Activated T-cell treated with anti-CD3 and anti-CD28 coated beads, Interleukin-2, amount 50 U/mL, for 1 hour (primary cell): Measurements from ENCODE around the gene FGD4.

Source experiments
- DNase-seq: peaks from one replicate; pipeline ENCODE4 v3.0.0-alpha.2; 2020

FGD4 gene

DNA sequence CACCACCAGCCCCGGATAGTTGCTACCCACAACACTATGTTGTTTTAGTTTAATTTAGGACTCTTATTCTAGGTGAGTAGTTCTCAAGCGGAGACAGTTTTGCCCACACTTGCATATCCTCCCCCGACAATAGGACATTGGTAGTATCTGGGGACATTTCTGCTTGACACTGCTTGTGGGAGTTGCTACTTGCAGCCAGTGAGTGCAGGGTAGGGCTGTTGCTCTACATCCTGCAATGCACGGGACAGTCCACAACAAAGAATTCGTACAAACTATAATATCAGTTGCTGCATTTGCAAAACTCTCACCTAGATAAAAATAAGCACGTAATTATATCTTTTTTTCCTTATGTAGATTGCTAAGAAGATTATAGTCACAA lies 167.9 kb downstream of the FGD4 start:
- DNase-seq = no peak

- no peak for DNase-seq
Measured at GRCh38 chr12:32568228-32568627, 168.9 kb downstream of the FGD4 start.

- no peak for DNase-seq
Measured at GRCh38 chr12:32569259-32569658, 169.9 kb downstream of the FGD4 start.

GRCh38 chr12:32574585-32574984 lies 175.2 kb downstream of the FGD4 start:
- DNase-seq = no peak

DNA sequence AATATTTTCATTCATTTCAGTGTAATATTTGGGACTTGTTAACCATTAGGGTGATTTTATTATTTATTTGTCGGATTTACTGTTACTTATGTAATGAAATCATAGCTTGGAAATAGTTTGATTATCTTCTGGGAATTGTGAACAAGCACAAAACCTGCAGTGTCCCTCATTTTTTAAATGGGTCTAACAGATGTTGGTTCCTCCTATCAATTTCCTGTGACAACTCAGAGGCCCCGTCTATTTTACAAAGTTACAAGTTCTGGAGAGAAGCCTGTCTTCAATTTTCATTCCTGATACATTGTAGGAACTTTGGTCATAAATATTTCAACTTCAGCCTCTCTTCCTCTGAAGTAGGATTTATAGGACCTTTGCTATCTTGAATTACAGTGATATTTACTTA lies 178.0 kb downstream of the FGD4 start:
- no peak for DNase-seq

DNA sequence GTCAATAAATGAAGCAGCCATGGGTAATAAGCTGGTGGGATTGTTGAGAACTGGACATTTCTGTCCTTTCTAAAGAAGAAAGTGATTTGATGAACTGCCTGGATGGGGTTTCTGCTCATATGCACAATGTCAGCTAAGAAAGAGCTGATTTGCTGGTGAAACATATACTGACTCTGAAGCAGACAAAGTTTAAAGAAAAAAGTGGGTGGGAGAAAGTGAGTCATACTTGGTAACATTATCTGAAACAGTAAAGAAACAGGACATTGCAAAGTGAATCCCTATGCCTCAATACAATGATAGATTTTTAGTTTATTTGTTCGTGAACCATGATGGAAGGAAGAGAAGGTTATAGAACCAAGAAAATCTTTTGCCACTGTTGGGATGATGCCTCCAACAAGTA lies 184.2 kb downstream of the FGD4 start:
- no peak for DNase-seq

GRCh38 chr12:32585680-32586079 lies 186.3 kb downstream of the FGD4 start:
- DNase-seq = no peak

- DNase-seq = no peak
Measured at GRCh38 chr12:32586390-32586789, 187.0 kb downstream of the FGD4 start.

DNA sequence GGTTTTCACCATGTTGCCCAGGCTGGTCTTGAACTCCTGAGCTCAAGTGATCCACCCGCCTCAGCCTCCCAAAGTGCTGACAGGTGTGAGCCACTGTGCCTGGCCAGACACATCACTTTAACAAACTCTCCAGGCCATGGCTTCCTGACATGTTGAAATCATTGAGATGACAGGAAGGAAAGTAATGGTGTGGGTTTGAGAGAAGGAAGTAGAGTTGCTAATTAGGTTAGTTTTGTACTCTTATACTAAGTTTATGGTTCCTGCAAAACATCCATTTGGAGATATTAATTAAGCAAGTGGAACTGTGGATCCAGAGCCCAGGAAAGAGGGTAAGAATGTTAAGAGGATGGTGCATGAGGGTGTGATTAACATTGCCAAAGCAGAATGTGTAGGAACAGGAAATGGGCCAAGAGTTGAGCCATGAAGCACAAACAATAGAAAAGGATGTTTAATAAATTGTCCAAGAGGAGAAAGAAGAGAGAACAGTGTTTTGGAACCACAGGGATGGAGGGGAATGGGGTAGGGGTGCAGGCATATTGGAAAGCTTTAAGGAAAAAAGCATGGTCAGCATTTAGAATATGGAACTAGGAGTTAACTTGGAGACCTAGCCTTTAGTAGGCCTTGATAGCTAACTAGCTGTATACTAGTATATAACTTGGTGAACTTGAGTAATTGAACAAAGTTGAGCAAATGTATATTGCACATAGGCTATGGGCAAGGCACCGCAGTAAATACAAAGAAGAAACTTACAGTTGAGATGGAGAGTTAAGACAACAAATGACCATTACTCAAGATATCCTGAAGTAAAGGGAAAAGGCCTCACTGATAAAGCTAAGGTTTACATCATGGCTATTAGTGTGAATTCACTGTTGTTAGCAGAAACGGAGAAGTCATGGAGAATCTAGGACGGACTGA lies 188.5 kb downstream of the FGD4 start:
- DNase-seq = no peak

- no peak for DNase-seq
Measured at GRCh38 chr12:32588604-32589003, 189.2 kb downstream of the FGD4 start.

- DNase-seq = no peak
Measured at GRCh38 chr12:32589165-32589865, 190.0 kb downstream of the FGD4 start.

GRCh38 chr12:32595251-32595650 lies 195.9 kb downstream of the FGD4 start:
- DNase-seq = no peak

DNA sequence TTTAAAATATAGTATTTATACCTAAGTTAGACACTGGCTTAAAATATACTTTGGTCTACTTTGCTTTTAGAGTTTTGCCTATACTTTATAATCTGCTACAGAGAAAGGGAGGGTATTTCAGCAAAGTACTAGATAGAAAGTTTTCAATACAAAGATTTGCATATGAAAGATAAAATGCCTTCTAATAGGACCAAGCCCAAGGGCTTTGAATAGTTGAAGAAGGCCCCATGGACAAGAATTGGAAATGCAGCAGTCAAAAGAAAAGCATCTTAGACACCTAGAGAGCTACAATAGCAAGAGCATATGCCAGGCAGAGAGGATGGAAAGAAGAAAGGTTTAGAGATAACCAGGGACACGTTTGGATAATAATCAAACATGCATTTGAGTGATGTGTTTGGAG lies 196.7 kb downstream of the FGD4 start:
- DNase-seq = no peak

DNA sequence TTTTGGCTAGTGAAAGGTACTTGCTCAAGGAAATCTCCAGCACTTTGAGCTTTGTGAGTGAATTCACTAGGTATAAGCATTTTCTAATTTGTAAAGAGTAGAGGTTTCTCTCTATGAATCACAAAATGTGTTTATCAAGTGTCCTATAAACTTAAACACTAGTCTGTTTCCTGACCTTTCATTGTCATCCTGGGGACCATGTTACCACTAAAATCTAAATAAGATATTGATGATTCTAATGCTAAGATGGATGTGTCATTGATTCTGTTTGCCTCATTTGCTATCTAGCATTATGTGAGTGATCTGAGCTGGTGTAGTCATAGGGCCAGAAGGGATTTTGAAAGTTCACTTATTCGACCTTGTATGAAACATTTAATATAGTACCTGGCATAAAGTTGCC lies 199.3 kb downstream of the FGD4 start:
- no peak for DNase-seq

- no peak for DNase-seq
Measured at GRCh38 chr12:32600681-32601080, 201.3 kb downstream of the FGD4 start.

GRCh38 chr12:32603071-32603470 lies 203.7 kb downstream of the FGD4 start:
- DNase-seq = no peak

DNA sequence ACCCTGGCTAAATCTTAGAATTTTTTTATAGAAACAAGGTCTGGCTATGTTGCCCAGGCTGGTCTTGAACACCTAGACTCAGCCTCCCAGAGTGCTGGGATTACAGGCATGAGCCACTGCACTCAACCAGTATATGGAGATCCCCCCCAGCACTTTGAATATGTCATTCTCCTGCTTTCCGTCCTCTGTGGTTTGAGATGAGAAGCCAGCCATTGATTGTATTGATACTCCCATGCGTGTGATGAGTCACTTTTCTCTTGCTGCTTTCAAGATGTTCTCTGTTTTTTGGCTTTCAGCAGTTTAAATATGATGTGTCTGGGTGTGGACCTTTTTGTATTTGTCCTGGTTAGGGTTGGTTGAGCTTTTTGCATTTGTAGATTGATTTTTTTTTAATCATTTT lies 204.5 kb downstream of the FGD4 start:
- DNase-seq = no peak

- no peak for DNase-seq
Measured at GRCh38 chr12:32604565-32604964, 205.2 kb downstream of the FGD4 start.

GRCh38 chr12:32605326-32606095 lies 206.2 kb downstream of the FGD4 start:
- DNase-seq = no peak

DNA sequence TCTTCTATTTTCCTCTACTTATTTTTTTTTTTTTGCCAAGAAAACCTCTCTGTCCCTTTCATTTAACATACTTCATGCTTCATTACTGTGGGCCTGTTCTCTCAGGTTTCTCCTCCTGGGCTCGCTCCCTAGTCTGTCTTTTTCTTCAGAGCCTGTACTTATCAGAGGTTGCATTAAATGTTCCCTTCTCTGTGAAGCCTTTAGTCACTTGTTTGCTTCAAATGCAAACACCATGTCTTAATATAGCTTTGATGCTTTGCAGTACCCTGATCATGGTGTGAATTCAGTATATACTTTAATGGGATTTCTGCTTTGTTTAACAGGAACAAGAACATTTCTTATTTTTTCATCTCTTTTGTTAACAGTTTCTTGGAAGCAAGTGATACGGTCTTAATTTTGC lies 207.1 kb downstream of the FGD4 start:
- no peak for DNase-seq

DNA sequence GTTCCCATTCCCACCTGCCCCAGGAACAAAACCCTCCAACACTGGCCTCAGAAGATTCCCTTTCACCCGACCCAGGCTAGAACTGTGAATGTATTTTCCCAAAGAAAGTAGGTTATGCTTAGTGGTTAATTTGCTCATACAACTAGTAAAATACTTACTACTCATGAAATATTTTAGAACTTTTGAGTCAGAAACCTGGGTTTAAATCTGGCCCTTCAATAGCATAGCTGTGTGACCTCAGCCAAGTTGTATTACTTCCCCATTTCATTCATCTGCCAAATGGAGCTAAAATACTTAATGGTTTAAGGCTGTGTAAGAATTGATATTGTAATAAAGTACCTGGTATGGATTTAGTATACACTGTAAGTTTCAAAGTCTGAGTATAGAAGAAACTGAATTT lies 210.6 kb downstream of the FGD4 start:
- no peak for DNase-seq

DNA sequence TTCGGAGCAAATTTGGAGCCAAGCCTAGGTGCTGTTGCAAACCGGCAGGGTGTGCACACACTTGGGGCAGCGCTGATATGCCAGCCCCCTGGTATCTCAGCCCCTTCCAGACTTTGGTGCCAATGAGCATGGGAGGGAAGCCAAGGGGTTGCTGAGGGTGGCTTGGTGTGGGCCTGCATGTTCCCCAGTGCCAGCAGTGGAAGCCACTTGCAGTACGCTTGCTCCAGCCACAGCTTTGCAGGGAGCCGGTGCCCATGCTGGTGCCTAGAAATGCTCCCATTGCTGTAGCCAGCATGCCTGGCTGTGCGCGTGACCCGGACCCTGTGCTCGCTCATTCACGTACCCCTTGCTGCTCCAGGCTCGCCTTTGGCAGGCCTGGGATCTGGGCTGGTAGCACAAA lies 212.6 kb downstream of the FGD4 start:
- DNase-seq = no peak
